Vagina (tissue), 2 donors: ENCODE data around the gene ZNF518A.

Source experiments
- CTCF ChIP-seq, 3 experiments: fragments of 450-650 bp in 2 of 3; fragments of 200-600 bp in 1 of 3; sonication (generic) in 1 of 3; IDR thresholded peaks; one replicate each; pipeline ENCODE4 v1.5.1; 2017 to 2019; ENCODE audit warnings: antibody characterized with exemption in 3 of 3, mild to moderate bottlenecking in 2 of 3, moderate library complexity in 2 of 3
- POLR2A ChIP-seq, 2 donors: fragments of 450-650 bp; IDR thresholded peaks; one replicate each; pipeline ENCODE4 v1.6.1; 2017; ENCODE audit warnings: antibody characterized with exemption in 2 of 2, mild to moderate bottlenecking in 2 of 2, moderate library complexity in 2 of 2

- TF ChIP-seq CTCF (IDR thresholded peaks at IDR 0.05) (no peak), POLR2A (IDR thresholded peaks at IDR 0.05) (no peak)
These were observed 33.1 kb upstream of the ZNF518A start for GRCh38 chr10:96096958-96097357.
